Natural killer cell (primary cell): ENCODE data around the gene GALNT9. TPM values are rescaled to one million over a fixed set of nuclear protein-coding genes. Genes with fewer than 3 reads are reported as not detected.

ENCODE experiments used
- ATAC-seq, 3 donors: fragments of 150-1000 bp in 2 of 3; fragments of 200-7000 bp in 1 of 3; cut with Tn5 transposase; 1 replicate in 1 of 3; 2 replicates in 2 of 3; pipeline ENCODE4 v1.10.0; 2021; ENCODE audit warnings: mild to moderate bottlenecking in 2 of 3, moderate library complexity in 2 of 3
- DNase-seq, 2 donors: peaks; one replicate each; pipeline versions ENCODE4 v3.0.0 to v3.0.0-alpha.2; 2013 to 2021; ENCODE audit warnings: mixed read lengths in 1 of 2
- H3K27ac ChIP-seq: one replicate; pipeline ENCODE4 v1.5.1; 2013; ENCODE audit warnings: mild to moderate bottlenecking, low read length
- H3K27me3 ChIP-seq: one replicate; pipeline ENCODE4 v1.6.1; 2013; ENCODE audit warnings: low read length; ENCODE audit not compliant: control insufficient read depth, insufficient read depth
- H3K36me3 ChIP-seq: one replicate; pipeline ENCODE4 v1.6.1; 2013; ENCODE audit warnings: low read length; ENCODE audit not compliant: control insufficient read depth, insufficient read depth
- H3K4me1 ChIP-seq: one replicate; pipeline ENCODE4 v1.6.1; 2013; ENCODE audit warnings: low read length; ENCODE audit not compliant: control insufficient read depth, insufficient read depth
- H3K4me3 ChIP-seq: one replicate; pipeline ENCODE4 v1.5.1; 2013; ENCODE audit warnings: low read length
- H3K9me3 ChIP-seq: one replicate; pipeline ENCODE4 v1.6.1; 2013; ENCODE audit warnings: low read length; ENCODE audit not compliant: control insufficient read depth, insufficient read depth
- H3K27ac Mint-ChIP-seq, 2 donors: one replicate each; pipeline ENCODE4 v1.8.0; 2022; ENCODE audit warnings: mild to moderate bottlenecking in 2 of 2, mixed read lengths in 2 of 2, moderate library complexity in 1 of 2
- H3K27me3 Mint-ChIP-seq, 2 donors: one replicate each; pipeline ENCODE4 v1.8.0; 2022; ENCODE audit warnings: low read depth in 2 of 2, mixed read lengths in 2 of 2
- H3K36me3 Mint-ChIP-seq: one replicate; pipeline ENCODE4 v1.8.0; 2022; ENCODE audit warnings: mixed read lengths
- H3K4me1 Mint-ChIP-seq, 2 donors: one replicate each; pipeline ENCODE4 v1.8.0; 2022; ENCODE audit warnings: mixed read lengths in 2 of 2
- H3K4me3 Mint-ChIP-seq: one replicate; pipeline ENCODE4 v1.8.0; 2022; ENCODE audit warnings: mild to moderate bottlenecking, moderate library complexity, mixed read lengths
- H3K9me3 Mint-ChIP-seq, 2 donors: one replicate each; pipeline ENCODE4 v1.8.0; 2022; ENCODE audit warnings: mixed read lengths in 2 of 2
- WGBS: methylation state at CpG from one replicate; pipeline ENCODE4 v1.1.7; 2013; ENCODE audit warnings: missing lambda C conversion rate; ENCODE audit not compliant: insufficient coverage; 5-methylcytosine and 5-hydroxymethylcytosine counted together
- intact Hi-C: fragments of 100-400 bp; cut with micrococcal nuclease; formaldehyde crosslinking; loops from one replicate; pipeline ENCODE4 v1.14.2; 2022
- total RNA-seq, 4 donors: library from RNA; stranded (reverse); fragments of 120-200 nt in 1 of 4; gene quantifications; one replicate each; pipeline versions ENCODE4 v1.2.3 to v1.2.4, GENCODE V29; 2013 to 2022
- TF ChIP-seq, protein P1 (sequence below): fragments of 200-600 bp; IDR thresholded peaks from one replicate; pipeline ENCODE4 v1.8.0; 2022; ENCODE audit warnings: antibody characterized with exemption

The GALNT9 gene
- total RNA-seq, 3 donors from 2014 or later (not counting 1 experiment from before 2014, with no cell fraction given): not detected

DNA sequence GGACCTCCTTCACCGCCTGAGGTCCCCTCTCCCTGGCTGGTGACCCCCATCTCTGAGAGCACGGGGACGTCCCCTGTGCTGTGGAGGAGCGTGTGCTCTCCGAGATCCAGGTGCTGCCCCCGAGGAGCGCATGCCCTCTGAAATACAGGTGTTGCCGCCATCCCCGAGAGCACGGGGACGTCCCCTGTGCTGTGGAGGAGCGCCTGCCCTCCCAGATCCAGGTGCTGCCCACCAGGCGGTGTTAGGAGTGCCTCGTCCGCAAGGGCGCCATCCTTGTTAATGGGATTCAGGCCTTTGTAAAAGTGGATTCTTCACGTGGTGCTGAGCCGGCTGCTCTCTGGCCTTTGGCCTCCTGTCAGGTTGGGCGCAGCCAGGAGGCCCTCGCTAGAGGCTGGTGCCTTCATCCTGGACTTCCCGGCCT, 175.0 kb downstream of the GALNT9 start:
- no peak overlapping the region for H3K27ac ChIP-seq
- no peak overlapping the region for H3K27ac Mint-ChIP-seq
- 82% methylated on average over 21 of the region's 21 CpGs for WGBS

DNA sequence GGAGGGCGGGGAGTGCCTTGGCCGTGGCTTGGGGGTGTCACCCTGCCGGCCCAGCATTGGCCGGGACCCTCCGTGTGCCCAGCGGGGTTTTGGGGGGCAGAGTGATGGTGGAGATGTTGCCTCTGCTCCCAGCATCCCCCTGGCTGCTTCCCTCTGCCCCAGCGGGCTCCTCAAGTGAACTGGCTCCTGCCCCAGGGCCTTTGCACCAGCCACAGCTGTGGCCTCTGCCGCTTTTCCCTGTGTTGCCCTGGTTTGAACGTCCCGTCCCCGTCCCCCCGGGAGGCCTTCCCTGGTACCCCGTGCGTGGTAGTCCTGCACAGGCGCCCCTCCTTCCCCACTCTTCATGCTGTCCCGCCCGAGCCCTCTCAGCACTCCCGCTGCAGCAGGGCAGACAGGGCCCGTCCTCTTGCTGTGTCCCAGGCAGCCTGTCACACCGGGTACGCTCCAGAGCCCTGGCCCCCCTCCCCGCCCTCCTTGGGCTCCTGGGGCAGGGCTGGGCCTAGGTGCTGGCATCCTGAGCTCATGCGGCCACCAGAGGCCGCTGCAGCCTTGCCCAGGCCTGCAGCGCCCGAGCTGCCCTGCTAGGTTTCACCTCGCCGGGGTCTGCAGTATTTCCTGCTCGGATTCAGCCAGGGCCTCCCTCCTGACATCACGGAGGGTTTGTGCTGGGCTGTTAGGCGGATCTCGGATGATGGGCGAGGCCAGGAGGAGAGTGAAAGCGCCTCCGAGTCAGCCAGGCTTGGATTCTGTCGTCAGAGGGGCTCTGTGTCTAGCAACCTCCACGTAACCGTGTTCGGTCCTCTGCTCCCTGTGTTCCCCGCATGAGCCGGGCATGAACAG, 175.7 kb downstream of the GALNT9 start:
- H3K4me3 Mint-ChIP-seq: no peak overlapping the region
- peaks cover 10% of the 10 kb centered on the region for H3K4me1 ChIP-seq
- H3K36me3 Mint-ChIP-seq: no peaks in the 10 kb centered on the region
- TF ChIP-seq, protein P1, sequence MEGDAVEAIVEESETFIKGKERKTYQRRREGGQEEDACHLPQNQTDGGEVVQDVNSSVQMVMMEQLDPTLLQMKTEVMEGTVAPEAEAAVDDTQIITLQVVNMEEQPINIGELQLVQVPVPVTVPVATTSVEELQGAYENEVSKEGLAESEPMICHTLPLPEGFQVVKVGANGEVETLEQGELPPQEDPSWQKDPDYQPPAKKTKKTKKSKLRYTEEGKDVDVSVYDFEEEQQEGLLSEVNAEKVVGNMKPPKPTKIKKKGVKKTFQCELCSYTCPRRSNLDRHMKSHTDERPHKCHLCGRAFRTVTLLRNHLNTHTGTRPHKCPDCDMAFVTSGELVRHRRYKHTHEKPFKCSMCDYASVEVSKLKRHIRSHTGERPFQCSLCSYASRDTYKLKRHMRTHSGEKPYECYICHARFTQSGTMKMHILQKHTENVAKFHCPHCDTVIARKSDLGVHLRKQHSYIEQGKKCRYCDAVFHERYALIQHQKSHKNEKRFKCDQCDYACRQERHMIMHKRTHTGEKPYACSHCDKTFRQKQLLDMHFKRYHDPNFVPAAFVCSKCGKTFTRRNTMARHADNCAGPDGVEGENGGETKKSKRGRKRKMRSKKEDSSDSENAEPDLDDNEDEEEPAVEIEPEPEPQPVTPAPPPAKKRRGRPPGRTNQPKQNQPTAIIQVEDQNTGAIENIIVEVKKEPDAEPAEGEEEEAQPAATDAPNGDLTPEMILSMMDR: peak; percentile 88
- peaks cover 26% of the 10 kb centered on the region for H3K36me3 ChIP-seq
- no peak overlapping the region for H3K27ac Mint-ChIP-seq
- no peak overlapping the region for H3K4me3 ChIP-seq
- no peaks in the 10 kb centered on the region for H3K9me3 ChIP-seq
- H3K9me3 Mint-ChIP-seq: no peaks in the 10 kb centered on the region
- DNase-seq (peak; percentile 60 to 91), ATAC-seq (peak; percentile 88 to 94 (median 92))
- H3K27me3 Mint-ChIP-seq: no peaks in the 10 kb centered on the region
- H3K27ac ChIP-seq: no peak overlapping the region
- intact Hi-C loops: loop anchor here (1.0 to 10.0 kb wide), 5 partner anchors 34 to 462 kb away; no protein-coding TSS in a partner anchor
- no peaks in the 10 kb centered on the region for H3K27me3 ChIP-seq
- 51% methylated on average over 41 of the region's 41 CpGs for WGBS
- peaks cover 0 to 5% of the 10 kb centered on the region in 2 donors for H3K4me1 Mint-ChIP-seq

More for the DNA sequence above, 175.0 kb downstream of the GALNT9 start:
- no peak overlapping the region for H3K4me3 ChIP-seq
- H3K27me3 Mint-ChIP-seq: no peaks in the 10 kb centered on the region
- no peaks in the 10 kb centered on the region for H3K9me3 ChIP-seq
- DNase-seq (peak in 1 of 2 donors; percentile 28), ATAC-seq (no peak)
- intact Hi-C loops: loop anchor here (1.0 to 10.0 kb wide), 5 partner anchors 33 to 461 kb away; no protein-coding TSS in a partner anchor
- H3K27me3 ChIP-seq: no peaks in the 10 kb centered on the region
- H3K36me3 Mint-ChIP-seq: no peaks in the 10 kb centered on the region
- peaks cover 26% of the 10 kb centered on the region for H3K36me3 ChIP-seq
- TF ChIP-seq, protein P1: no peak
- H3K9me3 Mint-ChIP-seq: no peaks in the 10 kb centered on the region
- peaks cover 10% of the 10 kb centered on the region for H3K4me1 ChIP-seq
- H3K4me1 Mint-ChIP-seq: peaks cover 0 to 5% of the 10 kb centered on the region in 2 donors
- no peak overlapping the region for H3K4me3 Mint-ChIP-seq

DNA sequence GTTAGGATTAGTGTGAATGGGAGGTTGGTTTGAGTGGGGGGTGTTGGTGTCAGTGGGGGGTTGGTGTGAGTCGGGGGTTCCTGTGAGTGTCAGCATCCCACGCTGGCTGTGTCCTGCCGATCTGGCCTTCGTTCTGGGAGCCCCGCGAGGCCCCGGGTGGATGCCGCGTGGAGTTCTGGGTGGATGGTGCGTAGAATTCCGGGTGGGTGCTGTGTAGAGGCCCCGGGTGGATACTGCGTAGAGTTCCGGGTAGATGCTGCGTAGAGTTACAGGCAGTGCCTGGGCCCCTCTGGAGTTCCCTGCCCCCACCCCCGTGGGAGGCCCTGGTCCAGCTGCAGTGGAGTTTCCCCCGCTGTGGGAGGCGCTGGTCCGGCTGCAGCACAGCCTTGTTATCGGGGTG, 176.4 kb downstream of the GALNT9 start:
- ATAC-seq (no peak), DNase-seq (peak in 1 of 2 donors; percentile 13)
- Mint-ChIP-seq H3K9me3 (no peaks in the 10 kb centered on the region), H3K4me1 (peaks cover 0 to 5% of the 10 kb centered on the region in 2 donors), H3K27me3 (no peaks in the 10 kb centered on the region), H3K36me3 (no peaks in the 10 kb centered on the region), H3K4me3 (no peak overlapping the region), H3K27ac (no peak overlapping the region)
- intact Hi-C loops: loop anchor here (5.0 to 10.0 kb wide), 2 partner anchors 34 to 372 kb away; no protein-coding TSS in a partner anchor
- WGBS: 95% methylated on average over 20 of the region's 20 CpGs
- Histone ChIP-seq H3K4me1 (peaks cover 10% of the 10 kb centered on the region), H3K27me3 (no peaks in the 10 kb centered on the region), H3K36me3 (peaks cover 26% of the 10 kb centered on the region), H3K27ac (no peak overlapping the region), H3K9me3 (no peaks in the 10 kb centered on the region), H3K4me3 (no peak overlapping the region)
- TF ChIP-seq, protein P1: no peak
